K562 (cell line): ENCODE measurements around the gene SLC4A4. TPM values are rescaled to one million over a fixed set of nuclear protein-coding genes. Genes with fewer than 3 reads are reported as not detected.

Experiments
- ATAC-seq: fragments of 200-7000 bp; cut with Tn5 transposase; 3 replicates; pipeline ENCODE4 v1.9.1; 2020; ENCODE audit warnings: moderate library complexity
- BruUV-seq: library from RNA; stranded (reverse); fragments of 400-500 nt; replicated peaks from 2 replicates; lab custom pipeline; 2021; lab: Mats Ljungman, UMichigan
- CTCF ChIA-PET: fragments of 300-600 bp; formaldehyde crosslinking; extraction: SDS; loops from one replicate; lab custom pipeline; 2021; ENCODE audit warnings: low intra/inter-chr PET ratio; lab: Yijun Ruan, JAX
- POLR2A ChIA-PET: fragments of 300-600, 350-650 bp; sonication (Branson Sonifier 250); formaldehyde crosslinking; extraction: SDS; loops from one replicate; lab custom pipeline; 2021; ENCODE audit warnings: antibody characterized with exemption, inconsistent platforms; lab: Yijun Ruan, JAX
- DNase-seq, 4 experiments: peaks; one replicate each; pipeline versions ENCODE4 v3.0.0 to v3.0.0-alpha.2; 2011 to 2018; ENCODE audit warnings: low spot score in 3 of 4, mixed read lengths in 3 of 4; ENCODE audit errors: extremely low read depth in 1 of 4
- FAIRE-seq: peaks from 2 replicates; lab custom pipeline; 2011; peaks lifted over from hg19 to GRCh38; lab: Jason Lieb, UNC
- H2AFZ ChIP-seq: 2 replicates; pipeline ENCODE4 v1.6.0; 2011; ENCODE audit warnings: low read depth, low read length, control low read depth, inconsistent platforms
- H3K27ac ChIP-seq: fragments of 200-600 bp; 3 replicates; pipeline ENCODE4 v1.8.0; 2011; ENCODE audit warnings: low read depth, mild to moderate bottlenecking, control low read depth, inconsistent platforms, low read length, moderate library complexity, mixed read lengths; ENCODE audit errors: extremely low read depth
- H3K27me3 ChIP-seq, 2 experiments: fragments of 300-600 bp in 1 of 2; 2 replicates in 1 of 2; 3 replicates in 1 of 2; pipeline versions ENCODE4 v1.6.0 to v1.8.0; 2011; ENCODE audit warnings: inconsistent platforms in 2 of 2, low read length in 2 of 2, mild to moderate bottlenecking in 1 of 2, mixed read lengths in 1 of 2, moderate library complexity in 1 of 2; ENCODE audit not compliant: control insufficient read depth in 2 of 2, insufficient read depth in 2 of 2
- H3K36me3 ChIP-seq: fragments of 300-600 bp; 3 replicates; pipeline ENCODE4 v1.8.0; 2011; ENCODE audit warnings: mild to moderate bottlenecking, low read length, inconsistent platforms; ENCODE audit not compliant: control insufficient read depth, insufficient read depth
- H3K4me1 ChIP-seq, 2 experiments: fragments of 200-600 bp in 1 of 2; replicated peaks in 1 of 2; 2 replicates in 1 of 2; 3 replicates in 1 of 2; pipeline versions ENCODE4 v1.5.1 to v1.8.0; 2011; ENCODE audit warnings: inconsistent platforms in 2 of 2, low read length in 2 of 2, mild to moderate bottlenecking in 1 of 2, mixed read lengths in 1 of 2, moderate library complexity in 1 of 2; ENCODE audit not compliant: control insufficient read depth in 2 of 2, insufficient read depth in 2 of 2
- H3K4me2 ChIP-seq: 2 replicates; pipeline ENCODE4 v1.6.1; 2011; ENCODE audit warnings: low read length, control low read depth, inconsistent platforms, mixed read lengths; ENCODE audit not compliant: insufficient read depth
- H3K4me3 ChIP-seq: fragments of 200-600 bp; sonication (generic), shearing (Covaris generic); 2 replicates; pipeline ENCODE4 v1.5.1; 2016; ENCODE audit warnings: control low read depth, inconsistent platforms
- H3K79me2 ChIP-seq: fragments of 200-600 bp; 3 replicates; pipeline ENCODE4 v1.8.0; 2011; ENCODE audit warnings: low read length, inconsistent platforms; ENCODE audit not compliant: control insufficient read depth, insufficient read depth
- H3K9ac ChIP-seq, 2 experiments: 2 replicates each; pipeline versions ENCODE4 v1.6.0 to v1.6.1; 2011; ENCODE audit warnings: low read depth in 2 of 2, low read length in 2 of 2, control low read depth in 1 of 2, inconsistent platforms in 1 of 2, mild to moderate bottlenecking in 1 of 2, mixed read lengths in 1 of 2; ENCODE audit not compliant: insufficient read depth in 1 of 2
- H3K9me1 ChIP-seq: one replicate; pipeline ENCODE4 v1.6.0; 2011; ENCODE audit warnings: inconsistent platforms, mild to moderate bottlenecking, low read length, moderate library complexity; ENCODE audit not compliant: control insufficient read depth, insufficient read depth
- H3K9me3 ChIP-seq: replicated peaks from 2 replicates; pipeline ENCODE4 v1.5.1; 2011; ENCODE audit warnings: low read depth, low read length, inconsistent platforms; ENCODE audit not compliant: control insufficient read depth, insufficient read depth
- H4K20me1 ChIP-seq: replicated peaks from 2 replicates; pipeline ENCODE4 v1.6.1; 2011; ENCODE audit warnings: low read length, inconsistent platforms, mixed read lengths; ENCODE audit not compliant: control insufficient read depth, insufficient read depth
- CXXC5 ChIP-seq: fragments of 250-450 bp; sonication (Bioruptor Pico); IDR thresholded peaks from 2 replicates; pipeline ENCODE4 v1.8.0; 2022; ENCODE audit warnings: inconsistent platforms, mild to moderate bottlenecking, moderate library complexity
- DIDO1 ChIP-seq: fragments of 450-650 bp; IDR thresholded peaks from 2 replicates; pipeline ENCODE4 v1.6.1; 2016; ENCODE audit warnings: low read depth, missing biosample characterization, missing genetic modification characterization
- FOSL1 ChIP-seq: fragments of 200-800 bp; sonication (Bioruptor generic); conservative IDR thresholded peaks from 2 replicates; pipeline ENCODE4 v1.6.1; 2016; ENCODE audit warnings: missing genetic modification characterization, missing compliant biosample characterization
- GTF2A2 ChIP-seq: IDR thresholded peaks from 2 replicates; pipeline ENCODE4 v1.6.1; 2016; ENCODE audit warnings: mild to moderate bottlenecking, missing genetic modification characterization, missing compliant biosample characterization
- MAFK ChIP-seq: IDR thresholded peaks from 2 replicates; pipeline ENCODE4 v1.6.1; 2011; ENCODE audit warnings: low read length, improper control_type of control experiment
- MCM5 ChIP-seq: fragments of 450-650 bp; IDR thresholded peaks from 2 replicates; pipeline ENCODE4 v1.6.1; 2016; ENCODE audit warnings: low read depth
- MEF2D ChIP-seq: conservative IDR thresholded peaks from 2 replicates; pipeline ENCODE4 v1.6.1; 2016; ENCODE audit warnings: low read depth, missing genetic modification characterization, missing compliant biosample characterization
- PHF8 ChIP-seq: fragments of 200-600 bp; sonication (generic); IDR thresholded peaks from 2 replicates; pipeline ENCODE4 v1.6.1; 2012; ENCODE audit warnings: mixed run types, mild to moderate bottlenecking, inconsistent platforms, low read length, moderate library complexity, borderline replicate concordance
- RAD51 ChIP-seq: fragments of 450-650 bp; IDR thresholded peaks from 2 replicates; pipeline ENCODE4 v1.7.1; 2016; ENCODE audit warnings: low read depth, mild to moderate bottlenecking, borderline replicate concordance
- SIRT6 ChIP-seq: IDR thresholded peaks from one replicate; pipeline ENCODE4 v1.6.1; 2012; ENCODE audit warnings: low read depth, mild to moderate bottlenecking, control low read depth, inconsistent platforms, low read length, moderate library complexity
- SRSF7 ChIP-seq: fragments of 200-400 bp; formaldehyde crosslinking; optimal IDR thresholded peaks from 2 replicates; pipeline ENCODE3; 2017; ENCODE audit warnings: mild to moderate bottlenecking, low read depth, low read length
- ZNF699 ChIP-seq: fragments of 250-450 bp; sonication (Bioruptor Pico); IDR thresholded peaks from 2 replicates; pipeline ENCODE4 v1.8.0; 2021; ENCODE audit warnings: mild to moderate bottlenecking, moderate library complexity; ENCODE audit not compliant: insufficient replicate concordance
- WGBS: fragments of 100-300 bp; shearing (Covaris generic); methylation state at CpG from one replicate; pipeline ENCODE4 v1.1.6; 2016; ENCODE audit warnings: low coverage, mixed read lengths; ENCODE audit not compliant: insufficient coverage; ENCODE audit errors: missing lambda C conversion rate; 5-methylcytosine and 5-hydroxymethylcytosine counted together
- in situ Hi-C: fragments of 300-500 bp; cut with MboI; formaldehyde crosslinking; loops from 4 replicates; pipeline ENCODE4 v1.15.0; 2018; ENCODE audit warnings: inconsistent platforms, mixed read lengths
- intact Hi-C: fragments of 100-400 bp; cut with micrococcal nuclease; formaldehyde crosslinking; loops from 2 replicates; pipeline ENCODE4 v1.14.2; 2022
- polyA plus RNA-seq, 8 experiments: library from polyadenylated mRNA; depleted of rRNA in 4 of 8; stranded (reverse) in 5 of 8; unstranded in 3 of 8; fragments of >200 nt; fragmentation: Nextera tagmentation in 2 of 8; fragmentation: Illumina TruSeq in 1 of 8; extraction: Ambion mirVana in 2 of 8; extraction: Trizol in 1 of 8; gene quantifications; 2 replicates each; pipeline versions ENCODE4 v1.2.1 to v1.2.3, GENCODE V29; 2011 to 2014; ENCODE audit warnings: inconsistent platforms in 1 of 8, missing spikeins in 1 of 8
- total RNA-seq, 7 experiments: library from RNA; depleted of rRNA in 6 of 7; stranded (reverse); fragments of >200 nt in 6 of 7; fragmentation: Illumina TruSeq in 2 of 7; extraction: Trizol in 2 of 7; gene quantifications; 2 replicates each; pipeline versions ENCODE4 v1.2.1 to v1.2.3, GENCODE V29; 2011 to 2021; ENCODE audit warnings: low replicate concordance in 1 of 7
- TF ChIP-seq, protein P1 (sequence below): IDR thresholded peaks from 2 replicates; pipeline ENCODE4 v1.6.1; 2011; ENCODE audit warnings: borderline replicate concordance, low read depth, mild to moderate bottlenecking, moderate library complexity, low read length; ENCODE audit not compliant: insufficient read depth, poor library complexity, severe bottlenecking

Gene SLC4A4
- total and polyA plus RNA-seq, 9 of the 15 experiments (the other 6 are each of a cell fraction or from before 2014, with no cell fraction given) = 0.01 to 0.18 (median 0.07) TPM; not detected in 2

GRCh38 chr4:71300362-71300761 is 38.5 kb upstream of the SLC4A4 start:
- CTCF ChIA-PET = no interaction called here
- no peaks in the 10 kb centered on the region for H3K4me1 ChIP-seq
- H3K4me2 ChIP-seq = no peak overlapping the region
- intact Hi-C loops (no loop called here), in situ Hi-C loops (no loop called here)
- DNase-seq = no peak
- no peak overlapping the region for H3K4me3 ChIP-seq
- no peak for ATAC-seq
- POLR2A ChIA-PET = no interaction called here
- H3K27ac ChIP-seq = no peak overlapping the region
- H3K9me1 ChIP-seq = no peaks in the 10 kb centered on the region
- H3K9ac ChIP-seq = no peak overlapping the region
- TF ChIP-seq MAFK (no peak), MCM5 (no peak), GTF2A2 (tag) (no peak), DIDO1 (no peak), SRSF7 (no peak), SIRT6 (no peak), CXXC5 (CRISPR knock-in tag) (no peak), ZNF699 (CRISPR knock-in tag) (no peak), PHF8 (no peak), FOSL1 (tag) (no peak), MEF2D (tag) (no peak), RAD51 (no peak)
- TF ChIP-seq, protein P1, sequence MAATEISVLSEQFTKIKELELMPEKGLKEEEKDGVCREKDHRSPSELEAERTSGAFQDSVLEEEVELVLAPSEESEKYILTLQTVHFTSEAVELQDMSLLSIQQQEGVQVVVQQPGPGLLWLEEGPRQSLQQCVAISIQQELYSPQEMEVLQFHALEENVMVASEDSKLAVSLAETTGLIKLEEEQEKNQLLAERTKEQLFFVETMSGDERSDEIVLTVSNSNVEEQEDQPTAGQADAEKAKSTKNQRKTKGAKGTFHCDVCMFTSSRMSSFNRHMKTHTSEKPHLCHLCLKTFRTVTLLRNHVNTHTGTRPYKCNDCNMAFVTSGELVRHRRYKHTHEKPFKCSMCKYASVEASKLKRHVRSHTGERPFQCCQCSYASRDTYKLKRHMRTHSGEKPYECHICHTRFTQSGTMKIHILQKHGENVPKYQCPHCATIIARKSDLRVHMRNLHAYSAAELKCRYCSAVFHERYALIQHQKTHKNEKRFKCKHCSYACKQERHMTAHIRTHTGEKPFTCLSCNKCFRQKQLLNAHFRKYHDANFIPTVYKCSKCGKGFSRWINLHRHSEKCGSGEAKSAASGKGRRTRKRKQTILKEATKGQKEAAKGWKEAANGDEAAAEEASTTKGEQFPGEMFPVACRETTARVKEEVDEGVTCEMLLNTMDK = no peak
- no peak for FAIRE-seq
- no peaks in the 10 kb centered on the region for H4K20me1 ChIP-seq
- H3K36me3 ChIP-seq = no peaks in the 10 kb centered on the region
- no peaks in the 10 kb centered on the region for H3K27me3 ChIP-seq
- BruUV-seq = no TSS peak
- WGBS = 0% methylated on average over 8 of the region's 8 CpGs
- no peaks in the 10 kb centered on the region for H3K9me3 ChIP-seq
- no peaks in the 10 kb centered on the region for H3K79me2 ChIP-seq
- no peak overlapping the region for H2AFZ ChIP-seq
